ENCODE results near the gene RAE1. TPM values are rescaled to one million over a fixed set of nuclear protein-coding genes. Genes with fewer than 3 reads are reported as not detected.
A peak's percentile ranks its signal among the peaks of the same experiment; 100 is the strongest.

The RAE1 gene
- total and polyA plus RNA-seq, 2 of the 8 experiments (the other 6 are each of a cell fraction or from before 2014, with no cell fraction given): 35.9 to 44.9 TPM

DNA sequence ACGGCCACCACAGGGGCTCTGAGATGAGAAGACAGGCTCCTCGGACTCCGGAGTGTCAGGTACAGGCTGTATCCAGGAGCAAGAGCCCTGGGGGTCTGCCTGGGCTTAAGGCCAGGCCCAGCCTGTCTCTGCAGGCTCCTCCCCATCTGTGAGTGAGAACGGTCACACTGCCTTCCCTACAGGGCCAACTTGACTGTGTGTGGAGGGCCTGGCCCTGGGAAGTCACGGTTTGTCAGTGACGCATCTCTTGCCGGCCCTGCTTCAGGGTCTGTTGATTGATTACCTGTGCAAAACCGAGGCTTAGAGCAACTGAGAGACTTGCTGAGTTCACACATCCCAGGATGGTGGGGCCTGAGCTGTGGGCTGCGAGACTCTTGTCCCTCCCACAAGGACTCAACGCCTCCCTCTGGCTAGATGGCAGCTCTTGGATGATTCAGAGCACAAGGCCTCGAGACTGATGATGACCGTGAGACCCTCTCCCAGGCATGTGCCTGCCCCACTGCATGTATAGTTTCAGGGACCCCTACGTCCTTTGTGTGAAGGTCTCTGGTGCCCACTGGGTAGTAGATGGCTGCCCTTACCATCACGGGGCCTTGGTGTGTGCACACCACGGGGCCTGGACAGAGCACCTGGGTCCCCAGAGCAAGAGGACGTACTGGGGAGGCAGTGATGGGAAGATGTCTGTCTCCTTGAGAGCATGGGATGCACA, 46.1 kb downstream of the RAE1 start:
- Histone ChIP-seq H2AK5ac (ENCODE audit: low read depth, low read length) (peak overlapping the region; percentile 13; the same call in 1 of the 2 replicates), H2BK120ac (replicated peaks; ENCODE audit: low read depth, low read length) (no peak overlapping the region), H3K23me2 (ENCODE audit: low read depth, low read length) (no peaks in the 10 kb centered on the region; the same call in 1 of the 2 replicates), H3K27ac (ENCODE audit: low read depth, low read length) (no peak overlapping the region), H2BK5ac (ENCODE audit: low read depth, low read length) (peak overlapping the region; percentile 66; the same call in 1 of the 2 replicates), H2BK12ac (ENCODE audit: low read depth, low read length) (0 out of 2 replicates have a peak overlapping the region, but pooled peaks have one; percentile 9), H4K20me1 (replicated peaks in 1 of 2; ENCODE audit: control insufficient read depth in 1 of 2, insufficient read depth in 2 of 2, low read length in 2 of 2) (peaks cover 26 to 43% of the 10 kb centered on the region in 2 experiments), H4K5ac (ENCODE audit: insufficient read length, low read depth, low read length) (no peak overlapping the region), H2BK20ac (ENCODE audit: low read length) (no peak overlapping the region), H3K79me1 (ENCODE audit: low read depth, low read length) (peaks cover 36% of the 10 kb centered on the region), H3K27me3 (replicated peaks in 1 of 4; ENCODE audit: control insufficient read depth in 3 of 4, extremely low read depth in 1 of 4, insufficient read depth in 3 of 4, low read length in 3 of 4) (no peaks in the 10 kb centered on the region), H3K36me3 (ENCODE audit: control insufficient read depth in 2 of 4, insufficient read depth in 4 of 4, low read length in 3 of 4) (peaks cover 15 to 48% (median 26%) of the 10 kb centered on the region in 4 experiments; a peak in 7 of 8 replicates), H3K14ac (ENCODE audit: insufficient read length) (no peak overlapping the region), H4K91ac (replicated peaks; ENCODE audit: insufficient read length, low read length) (no peak overlapping the region), H3K9ac (replicated peaks in 1 of 4; ENCODE audit: extremely low read depth in 1 of 4, low read depth in 3 of 4, low read length in 3 of 4) (no peak overlapping the region), H3K4me2 (ENCODE audit: insufficient read depth in 1 of 2, low read depth in 2 of 2, low read length in 2 of 2) (no peak overlapping the region), H3K23ac (ENCODE audit: insufficient read length) (no peak overlapping the region), H2BK15ac (ENCODE audit: low read length) (no peak overlapping the region), H3K18ac (ENCODE audit: extremely low read depth, low read length) (no peak overlapping the region), H4K8ac (ENCODE audit: extremely low read depth, insufficient read depth, low read length) (no peak overlapping the region; the same call in 1 of the 2 replicates), H3K9me3 (ENCODE audit: insufficient read depth in 2 of 2, low read depth in 1 of 2, low read length in 1 of 2) (no peaks in the 10 kb centered on the region), H3K79me2 (ENCODE audit: control insufficient read depth in 1 of 2, insufficient read depth in 2 of 2, low read length in 2 of 2) (peaks cover 5 to 87% of the 10 kb centered on the region in 2 experiments; a peak in 3 of 4 replicates), H3K56ac (replicated peaks; ENCODE audit: insufficient read length, low read depth, low read length) (no peak overlapping the region), H3K4ac (replicated peaks; ENCODE audit: insufficient read length, low read depth, low read length) (no peak overlapping the region), H2AFZ (ENCODE audit: low read length) (no peak overlapping the region), H3K4me3 (ENCODE audit: extremely low read depth in 1 of 4, insufficient read depth in 2 of 4, low read depth in 3 of 4, low read length in 4 of 4) (no peak overlapping the region), H3K4me1 (replicated peaks in 1 of 4; ENCODE audit: control insufficient read depth in 3 of 4, insufficient read depth in 4 of 4, low read length in 3 of 4) (peaks cover 2 to 17% (median 11%) of the 10 kb centered on the region in 4 experiments)
- FAIRE-seq: no peak
- WGBS, 2 experiments (ENCODE audit: extremely low coverage in 1 of 2, insufficient coverage in 1 of 2, insufficient read length in 1 of 2, insufficient replicate concordance in 2 of 2, low coverage in 1 of 2, low lambda C conversion rate in 2 of 2, missing lambda C conversion rate in 1 of 2): 89% methylated on average over 16 of the region's 16 CpGs; no CpG with 5 or more reads in 1 of the 2 experiments
- DNase-seq (ENCODE audit: low read depth in 1 of 2, low spot score in 2 of 2): no peak
- CTCF ChIA-PET (ENCODE audit: partially characterized antibody): interaction anchor here (0.6 to 1.8 kb wide), 4 partner anchors 95 to 130 kb away, joined by 3 to 4 read pairs (median 4); no protein-coding TSS in a partner anchor
- POLR2A ChIA-PET (ENCODE audit: partially characterized antibody): no interaction called here
- TF ChIP-seq JUND (IDR thresholded peaks at IDR 0.05; ENCODE audit: low read length) (no peak), CBX8 (IDR thresholded peaks at IDR 0.05; ENCODE audit: borderline replicate concordance, low read depth, low read length) (no peak), TAF7 (optimal IDR thresholded peaks at IDR 0.05; ENCODE audit: borderline replicate concordance, low read depth, low read length) (no peak), GTF2F1 (IDR thresholded peaks at IDR 0.05; ENCODE audit: borderline replicate concordance, low read depth, low read length) (no peak), CEBPB (IDR thresholded peaks at IDR 0.05; ENCODE audit: low read depth, low read length) (no peak), SP4 (IDR thresholded peaks at IDR 0.05; ENCODE audit: low read length) (no peak), EP300 (IDR thresholded peaks at IDR 0.05; ENCODE audit: borderline replicate concordance in 1 of 2, low read depth in 2 of 2, low read length in 2 of 2) (no peak)
- TF ChIP-seq, protein P1, sequence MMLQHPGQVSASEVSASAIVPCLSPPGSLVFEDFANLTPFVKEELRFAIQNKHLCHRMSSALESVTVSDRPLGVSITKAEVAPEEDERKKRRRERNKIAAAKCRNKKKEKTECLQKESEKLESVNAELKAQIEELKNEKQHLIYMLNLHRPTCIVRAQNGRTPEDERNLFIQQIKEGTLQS (IDR thresholded peaks at IDR 0.05; ENCODE audit: insufficient read depth, low read depth, low read length): no peak

All from H1 (cell line).